Ovary (tissue), 9 donors: ENCODE results near the gene SORCS3. TPM values are rescaled to one million over a fixed set of nuclear protein-coding genes. Genes with fewer than 3 reads are reported as not detected.

Experiments
- DNase-seq, 5 donors: peaks; one replicate each; pipeline ENCODE4 v3.0.0-alpha.2; 2019 to 2020
- H3K27ac ChIP-seq, 2 donors: fragments of 200-600 bp; one replicate each; pipeline versions ENCODE4 v1.5.1 to v1.8.0; 2019 to 2022
- H3K27me3 ChIP-seq: fragments of 200-600 bp; one replicate; pipeline ENCODE4 v1.8.0; 2022
- H3K36me3 ChIP-seq: fragments of 200-600 bp; sonication (generic); one replicate; pipeline ENCODE4 v1.5.1; 2019
- H3K4me1 ChIP-seq: one replicate; pipeline ENCODE4 v1.8.1; 2013; ENCODE audit warnings: mild to moderate bottlenecking, moderate library complexity; ENCODE audit not compliant: insufficient read depth
- H3K4me3 ChIP-seq: fragments of 200-600 bp; sonication (generic); one replicate; pipeline ENCODE4 v1.5.1; 2017
- H3K9me3 ChIP-seq, 2 donors: fragments of 200-600 bp in 1 of 2; sonication (generic) in 1 of 2; one replicate each; pipeline versions ENCODE4 v1.5.1 to v1.8.1; 2013 to 2019; ENCODE audit warnings: mild to moderate bottlenecking in 1 of 2, moderate library complexity in 1 of 2
- CTCF ChIP-seq, 3 donors: fragments of 450-650 bp in 2 of 3; fragments of 200-600 bp in 1 of 3; IDR thresholded peaks; one replicate each; pipeline versions ENCODE4 v1.5.1 to v1.8.0; 2016 to 2022; ENCODE audit warnings: antibody characterized with exemption in 3 of 3, mild to moderate bottlenecking in 1 of 3
- EP300 ChIP-seq: sonication (generic); formaldehyde crosslinking; IDR thresholded peaks from one replicate; pipeline ENCODE4 v1.6.1; 2017; ENCODE audit warnings: antibody characterized with exemption
- POLR2A ChIP-seq: fragments of 450-650 bp; IDR thresholded peaks from one replicate; pipeline ENCODE4 v1.6.1; 2017; ENCODE audit warnings: antibody characterized with exemption, mild to moderate bottlenecking, moderate library complexity
- WGBS, 3 donors: extraction: QIAGEN DNeasy Blood & Tissue Kit in 1 of 3; methylation state at CpG; one replicate each; pipeline versions ENCODE4 v1.1.5 to v1.1.7; 2013 to 2017; 5-methylcytosine and 5-hydroxymethylcytosine counted together
- intact Hi-C, 4 donors: fragments of 100-400 bp; cut with DNase I; formaldehyde crosslinking; loops; one replicate each; pipeline versions ENCODE4 v1.11.0 to v1.15.1; 2022 to 2023
- polyA plus RNA-seq, 2 donors: library from polyadenylated mRNA; stranded (reverse); fragments of 200-250 nt in 1 of 2; fragments of 350-450 nt in 1 of 2; fragmentation: Illumina TruSeq in 1 of 2; extraction: RNeasy Lipid Tissue Mini Kit (QIAGEN cat#74804) in 1 of 2; gene quantifications; one replicate each; pipeline ENCODE4 v1.2.3, GENCODE V29; 2013 to 2014
- total RNA-seq, 7 donors: library from RNA; depleted of rRNA in 2 of 7; stranded (reverse); fragments of >200 nt in 2 of 7; fragmentation: NEBNext Ultra II Directional in 3 of 7; extraction: Animal tissue kit (Norgen Biotek cat#: 25700) in 3 of 7; gene quantifications; one replicate each; pipeline versions ENCODE4 v1.1.0 to v1.2.4, GENCODE V29; 2016 to 2023
- donor health status: DM: no; HTN: no; CAD: no; lungs with moderate emphysema.
- donor health status: DM: no; HTN: no; CAD: no.
- donor health status: Bipolar disorder and iron deficiency.
- donor health status: DM: yes; HTN: yes; CAD: no.
- donor health status: DM: no; HTN: no; CAD: no.
- donor health status: DM: yes; HTN: yes; CAD: no.

The SORCS3 gene
- total and polyA plus RNA-seq, 9 donors, result 0.07 to 4.5 (median 0.79) TPM; not detected in 1

DNA sequence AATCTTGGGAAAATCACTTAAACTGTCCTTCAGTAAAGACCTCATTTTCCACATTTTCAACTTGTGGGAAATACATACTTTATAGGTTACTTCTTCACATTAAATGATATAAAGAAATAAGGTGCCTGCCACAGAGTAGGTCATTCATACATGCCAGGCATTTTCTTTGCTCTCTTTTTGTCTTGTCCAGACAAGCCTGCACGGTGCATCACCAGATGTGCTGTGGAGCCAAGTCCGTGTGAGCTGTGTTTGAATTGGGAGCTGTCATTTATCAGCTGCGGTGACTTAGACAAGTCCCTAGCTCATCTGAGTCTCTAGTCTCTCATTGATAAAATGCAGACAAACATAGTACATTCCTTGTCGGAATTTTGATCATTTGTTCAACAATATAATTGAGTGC lies 432.9 kb downstream of the SORCS3 start:
- Histone ChIP-seq H3K9me3 (no peaks in the 10 kb centered on the region), H3K36me3 (no peaks in the 10 kb centered on the region), H3K27ac (no peak overlapping the region), H3K4me3 (no peak overlapping the region), H3K27me3 (no peaks in the 10 kb centered on the region), H3K4me1 (no peaks in the 10 kb centered on the region)
- 72 to 81% (median 75%) methylated on average over 4 of the region's 4 CpGs for WGBS, 3 donors
- TF ChIP-seq POLR2A, result no peak
- TF ChIP-seq CTCF (IDR thresholded peaks at IDR 0.05), result no peak
- TF ChIP-seq EP300, result no peak
- DNase-seq, result no peak
- intact Hi-C loops, result no loop called here

DNA sequence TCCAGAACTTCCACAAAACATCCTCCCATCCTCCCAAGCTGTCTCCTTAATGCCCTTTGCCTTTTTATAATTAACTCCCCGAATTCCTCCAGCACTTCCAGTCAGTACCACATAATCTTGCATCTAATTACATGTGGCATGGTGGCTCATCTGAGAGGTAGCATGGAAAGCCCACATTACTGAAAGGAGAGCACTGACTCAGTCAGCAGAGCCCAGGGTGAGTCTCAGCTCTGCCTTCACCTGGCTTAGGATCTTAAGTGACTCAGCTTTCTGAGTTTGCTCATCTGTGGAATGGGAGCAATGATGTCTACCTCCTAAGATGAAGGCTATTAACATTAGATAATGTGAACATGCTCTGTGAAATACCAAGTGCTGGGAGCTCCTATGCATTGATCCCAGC lies 433.9 kb downstream of the SORCS3 start:
- H3K4me1 ChIP-seq, result no peaks in the 10 kb centered on the region
- H3K27ac ChIP-seq, result no peak overlapping the region
- WGBS, 3 donors, result 14 to 45% (median 23%) methylated on average over 1 of the region's 1 CpG
- H3K9me3 ChIP-seq, result no peaks in the 10 kb centered on the region
- DNase-seq, result no peak
- H3K4me3 ChIP-seq, result no peak overlapping the region
- intact Hi-C loops, result no loop called here
- TF ChIP-seq POLR2A (no peak), CTCF (IDR thresholded peaks at IDR 0.05) (no peak)
- no peaks in the 10 kb centered on the region for H3K36me3 ChIP-seq
- no peaks in the 10 kb centered on the region for H3K27me3 ChIP-seq

DNA sequence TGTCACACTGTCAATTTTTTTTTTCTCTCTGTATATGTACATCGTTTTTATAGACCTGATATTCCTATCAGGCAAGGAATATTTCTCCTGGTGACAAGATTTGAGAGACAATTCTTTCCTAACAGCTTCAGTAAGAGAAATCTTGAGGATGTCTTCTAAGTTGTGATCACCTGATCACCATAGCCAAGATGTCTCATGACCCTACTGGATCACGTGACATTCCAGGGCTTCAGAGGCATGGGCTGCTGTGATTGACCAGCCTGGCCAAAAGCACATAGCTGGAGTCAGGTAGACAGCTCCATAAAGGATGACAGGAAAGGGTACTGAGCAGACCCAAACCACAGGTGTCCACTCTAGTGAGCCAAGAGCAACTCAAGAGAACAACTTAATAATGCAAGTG lies 444.9 kb downstream of the SORCS3 start:
- Histone ChIP-seq H3K4me3 (no peak overlapping the region), H3K27me3 (no peaks in the 10 kb centered on the region), H3K4me1 (no peaks in the 10 kb centered on the region), H3K27ac (no peak overlapping the region), H3K36me3 (no peaks in the 10 kb centered on the region), H3K9me3 (no peaks in the 10 kb centered on the region)
- DNase-seq, result no peak
- WGBS, 3 donors, result 51 to 63% (median 52%) methylated on average over 2 of the region's 2 CpGs
- intact Hi-C loops, result no loop called here
- TF ChIP-seq CTCF (IDR thresholded peaks at IDR 0.05), result no peak

DNA sequence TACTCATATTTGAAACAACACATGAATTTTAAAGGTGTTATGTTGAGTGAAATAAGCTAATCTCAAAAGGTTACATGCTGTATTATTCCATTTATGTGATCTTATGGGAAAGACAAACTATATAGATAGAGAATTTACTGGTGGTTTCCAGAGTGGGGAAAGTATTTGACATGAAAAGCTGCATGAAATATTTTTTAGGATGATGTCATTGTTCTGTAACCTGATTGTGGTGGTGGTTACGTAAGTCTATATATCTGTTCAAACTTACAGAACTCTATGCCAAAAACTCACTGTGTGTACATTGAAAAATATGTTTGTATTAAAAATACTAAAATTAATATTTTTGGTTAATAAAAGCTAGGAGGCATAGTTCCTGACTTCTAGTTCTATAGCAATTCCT lies 453.0 kb downstream of the SORCS3 start:
- 84 to 85% (median 84%) methylated on average over 1 of the region's 1 CpG for WGBS, 3 donors
- Histone ChIP-seq H3K4me3 (no peak overlapping the region), H3K27me3 (no peaks in the 10 kb centered on the region), H3K4me1 (no peaks in the 10 kb centered on the region), H3K27ac (no peak overlapping the region), H3K9me3 (no peaks in the 10 kb centered on the region), H3K36me3 (no peaks in the 10 kb centered on the region)
- no peak for DNase-seq
- TF ChIP-seq POLR2A (no peak), EP300 (no peak), CTCF (IDR thresholded peaks at IDR 0.05) (no peak)
- intact Hi-C loops, result no loop called here

GRCh38 chr10:105096316-105096715 lies 455.2 kb downstream of the SORCS3 start:
- no peaks in the 10 kb centered on the region for H3K27me3 ChIP-seq
- H3K4me1 ChIP-seq, result no peaks in the 10 kb centered on the region
- 37 to 46% (median 42%) methylated on average over 3 of the region's 3 CpGs for WGBS, 3 donors
- no peaks in the 10 kb centered on the region for H3K9me3 ChIP-seq
- intact Hi-C loops, result no loop called here
- no peaks in the 10 kb centered on the region for H3K36me3 ChIP-seq
- H3K4me3 ChIP-seq, result no peak overlapping the region
- H3K27ac ChIP-seq, result no peak overlapping the region
- no peak for TF ChIP-seq POLR2A
- TF ChIP-seq EP300, result no peak
- no peak for TF ChIP-seq CTCF (IDR thresholded peaks at IDR 0.05)
- no peak for DNase-seq
